Activated naive CD4-positive, alpha-beta T cell treated with anti-CD3 and anti-CD28 coated beads, Interleukin-2, amount 10 ng/mL, durations not matched to agents 7 days and 5 days (primary cell): Measurements from ENCODE around the gene OR51I1.

ENCODE experiments used
- CTCF ChIA-PET: fragments of 350-600 bp; sonication (Branson Sonifier 250); formaldehyde crosslinking; loops from one replicate; lab custom pipeline; 2021; ENCODE audit warnings: antibody characterized with exemption; lab: Charles Lee
- DNase-seq: peaks from one replicate; pipeline ENCODE4 v3.0.0-alpha.2; 2020
- H3K27ac Mint-ChIP-seq: one replicate; pipeline ENCODE4 v1.8.0; 2021; ENCODE audit warnings: mild to moderate bottlenecking, moderate library complexity, mixed read lengths
- H3K27me3 Mint-ChIP-seq: one replicate; pipeline ENCODE4 v1.8.0; 2021; ENCODE audit warnings: mild to moderate bottlenecking, mixed read lengths
- H3K36me3 Mint-ChIP-seq: one replicate; pipeline ENCODE4 v1.8.0; 2021; ENCODE audit warnings: mixed read lengths
- H3K4me1 Mint-ChIP-seq: one replicate; pipeline ENCODE4 v1.8.0; 2021; ENCODE audit warnings: mixed read lengths
- H3K4me3 Mint-ChIP-seq: one replicate; pipeline ENCODE4 v1.8.0; 2021; ENCODE audit warnings: mild to moderate bottlenecking, moderate library complexity, mixed read lengths
- H3K9me3 Mint-ChIP-seq: one replicate; pipeline ENCODE4 v1.8.0; 2021; ENCODE audit warnings: mixed read lengths

OR51I1 gene, protein sequence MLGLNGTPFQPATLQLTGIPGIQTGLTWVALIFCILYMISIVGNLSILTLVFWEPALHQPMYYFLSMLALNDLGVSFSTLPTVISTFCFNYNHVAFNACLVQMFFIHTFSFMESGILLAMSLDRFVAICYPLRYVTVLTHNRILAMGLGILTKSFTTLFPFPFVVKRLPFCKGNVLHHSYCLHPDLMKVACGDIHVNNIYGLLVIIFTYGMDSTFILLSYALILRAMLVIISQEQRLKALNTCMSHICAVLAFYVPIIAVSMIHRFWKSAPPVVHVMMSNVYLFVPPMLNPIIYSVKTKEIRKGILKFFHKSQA

GRCh38 chr11:5441414-5441813 is at the start of gene OR51I1:
Gene OR51I1, minus strand, starts transcription at chr11:5441514. Its CDS starts 0 bp downstream, at chr11:5441514.
- Mint-ChIP-seq H3K27ac (no peak within 1 kb of the TSS), H3K9me3 (no peaks in the 10 kb centered on the region), H3K4me1 (no peaks in the 10 kb centered on the region)

DNA sequence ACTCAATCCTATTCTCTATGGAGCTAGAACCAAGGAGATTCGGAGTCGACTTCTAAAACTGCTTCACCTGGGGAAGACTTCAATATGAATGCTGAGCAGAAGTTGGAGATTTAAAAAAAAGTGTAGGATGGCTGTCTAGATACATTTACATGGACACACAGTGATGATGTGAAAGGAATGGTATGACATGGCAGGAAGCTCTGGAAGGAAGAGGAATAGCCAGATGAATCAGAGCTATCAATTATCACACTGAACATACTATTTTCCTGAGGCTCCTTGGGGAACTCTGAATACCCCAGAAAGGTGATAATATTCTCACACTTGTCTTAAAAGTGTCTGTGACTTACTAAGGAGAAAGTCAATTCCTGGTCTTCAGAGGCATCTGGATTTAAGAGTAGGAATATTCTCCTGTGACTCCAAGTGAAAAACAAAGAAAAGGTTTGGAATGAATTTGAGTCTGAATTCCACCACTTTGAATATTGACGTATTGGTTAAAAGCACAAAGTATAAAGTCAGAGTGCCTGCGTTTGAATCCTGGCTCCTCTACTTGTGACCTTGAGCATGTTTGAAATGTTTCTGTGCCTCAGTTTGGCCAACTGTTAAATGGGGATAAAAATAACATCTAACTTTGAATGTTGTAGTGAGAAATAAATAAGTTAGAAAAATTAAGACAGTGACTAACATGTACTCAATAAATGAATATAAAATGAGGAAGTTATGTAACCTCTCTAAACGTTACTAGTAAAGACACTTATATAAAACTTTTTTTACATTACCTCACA is 48.5 kb upstream of the OR51I1 start:
- Mint-ChIP-seq H3K4me1 (no peaks in the 10 kb centered on the region), H3K9me3 (no peaks in the 10 kb centered on the region), H3K36me3 (no peaks in the 10 kb centered on the region), H3K27ac (no peak overlapping the region), H3K4me3 (no peak overlapping the region), H3K27me3 (peaks cover 9% of the 10 kb centered on the region)
- no peak for DNase-seq
- CTCF ChIA-PET, result no interaction called here

More at GRCh38 chr11:5441414-5441813, at the start of gene OR51I1:
- DNase-seq, result no peak
- Mint-ChIP-seq H3K36me3 (no peaks in the 10 kb centered on the region), H3K27me3 (peaks cover 6% of the 10 kb centered on the region), H3K4me3 (no peak within 1 kb of the TSS)
- CTCF ChIA-PET, result no interaction called here

DNA sequence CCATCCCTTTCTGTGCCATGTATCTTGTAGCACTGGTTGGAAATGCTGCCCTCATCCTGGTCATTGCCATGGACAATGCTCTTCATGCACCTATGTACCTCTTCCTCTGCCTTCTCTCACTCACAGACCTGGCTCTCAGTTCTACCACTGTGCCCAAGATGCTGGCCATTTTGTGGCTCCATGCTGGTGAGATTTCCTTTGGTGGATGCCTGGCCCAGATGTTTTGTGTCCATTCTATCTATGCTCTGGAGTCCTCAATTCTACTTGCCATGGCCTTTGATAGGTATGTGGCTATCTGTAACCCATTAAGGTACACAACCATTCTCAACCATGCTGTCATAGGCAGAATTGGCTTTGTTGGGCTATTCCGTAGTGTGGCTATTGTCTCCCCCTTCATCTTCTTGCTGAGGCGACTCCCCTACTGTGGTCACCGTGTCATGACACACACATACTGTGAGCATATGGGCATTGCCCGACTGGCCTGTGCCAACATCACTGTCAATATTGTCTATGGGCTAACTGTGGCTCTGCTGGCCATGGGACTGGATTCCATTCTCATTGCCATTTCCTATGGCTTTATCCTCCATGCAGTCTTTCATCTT is 47.6 kb upstream of the OR51I1 start:
- H3K9me3 Mint-ChIP-seq, result no peaks in the 10 kb centered on the region
- no peaks in the 10 kb centered on the region for H3K4me1 Mint-ChIP-seq
- CTCF ChIA-PET, result no interaction called here
- peaks cover 9% of the 10 kb centered on the region for H3K27me3 Mint-ChIP-seq
- no peaks in the 10 kb centered on the region for H3K36me3 Mint-ChIP-seq
- no peak for DNase-seq
- no peak overlapping the region for H3K4me3 Mint-ChIP-seq
- H3K27ac Mint-ChIP-seq, result no peak overlapping the region

DNA sequence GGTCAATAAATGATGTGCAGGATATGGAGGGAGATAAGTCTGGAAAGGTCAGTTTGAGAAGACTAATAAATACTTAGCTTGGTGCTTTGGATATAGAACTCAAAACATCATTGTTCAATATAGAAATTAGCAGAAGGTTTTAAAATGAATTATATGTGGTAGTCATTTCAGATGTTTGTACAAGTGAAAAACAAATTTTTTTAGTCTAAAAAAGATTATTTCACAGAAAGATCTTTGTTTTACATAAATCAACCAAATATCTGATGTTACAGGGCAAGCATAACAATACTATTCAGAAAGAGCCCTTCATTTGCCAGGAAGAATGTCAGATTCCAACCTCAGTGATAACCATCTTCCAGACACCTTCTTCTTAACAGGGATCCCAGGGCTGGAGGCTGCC is 47.1 kb upstream of the OR51I1 start, which contains the start of gene OR52D1:
Gene OR52D1 (plus strand): TSS at position 301 of the 400 bp plus-strand sequence. CDS start 22 bp downstream, at position 323.
- peaks cover 9% of the 10 kb centered on the region for H3K27me3 Mint-ChIP-seq
- no peak within 1 kb of the TSS for H3K4me3 Mint-ChIP-seq
- no peaks in the 10 kb centered on the region for H3K36me3 Mint-ChIP-seq
- no peaks in the 10 kb centered on the region for H3K9me3 Mint-ChIP-seq
- no peak within 1 kb of the TSS for H3K27ac Mint-ChIP-seq
- DNase-seq, result no peak
- CTCF ChIA-PET, result no interaction called here
- no peaks in the 10 kb centered on the region for H3K4me1 Mint-ChIP-seq

DNA sequence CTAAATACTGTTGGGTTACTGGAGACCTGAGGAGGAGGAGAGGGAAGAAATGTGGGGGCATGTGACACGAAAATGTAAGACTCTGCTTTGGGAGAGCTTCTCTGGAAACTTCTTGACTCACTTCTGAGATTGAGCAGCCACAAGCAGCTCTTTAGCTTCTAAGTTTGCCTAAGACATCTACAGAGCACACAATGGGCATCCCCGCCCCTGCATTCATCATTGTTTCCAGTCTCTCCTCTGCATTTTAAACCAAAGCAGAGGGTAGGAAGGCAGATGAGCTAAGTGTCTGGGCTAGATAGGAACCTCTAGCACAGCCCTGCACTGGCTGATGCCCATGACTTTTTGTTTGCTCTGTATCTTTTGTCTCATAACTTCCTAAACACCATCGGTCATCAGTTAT is 45.1 kb upstream of the OR51I1 start:
- H3K27me3 Mint-ChIP-seq, result peaks cover 9% of the 10 kb centered on the region
- H3K4me1 Mint-ChIP-seq, result no peaks in the 10 kb centered on the region
- no peaks in the 10 kb centered on the region for H3K9me3 Mint-ChIP-seq
- no peak for DNase-seq
- CTCF ChIA-PET, result interaction anchor here (0.9 kb wide), 1 partner anchor 10 kb away, joined by 3 read pairs; no protein-coding TSS in a partner anchor
- H3K4me3 Mint-ChIP-seq, result no peak overlapping the region
- no peak overlapping the region for H3K27ac Mint-ChIP-seq
- no peaks in the 10 kb centered on the region for H3K36me3 Mint-ChIP-seq

- CTCF ChIA-PET, result interaction anchor here (0.9 kb wide), 1 partner anchor 10 kb away, joined by 3 read pairs; no protein-coding TSS in a partner anchor
- no peaks in the 10 kb centered on the region for H3K9me3 Mint-ChIP-seq
- no peak overlapping the region for H3K27ac Mint-ChIP-seq
- no peaks in the 10 kb centered on the region for H3K36me3 Mint-ChIP-seq
- peaks cover 6% of the 10 kb centered on the region for H3K27me3 Mint-ChIP-seq
- no peak overlapping the region for H3K4me3 Mint-ChIP-seq
- no peak for DNase-seq
- H3K4me1 Mint-ChIP-seq, result no peaks in the 10 kb centered on the region
These were observed 44.7 kb upstream of the OR51I1 start for GRCh38 chr11:5486003-5486402.

DNA sequence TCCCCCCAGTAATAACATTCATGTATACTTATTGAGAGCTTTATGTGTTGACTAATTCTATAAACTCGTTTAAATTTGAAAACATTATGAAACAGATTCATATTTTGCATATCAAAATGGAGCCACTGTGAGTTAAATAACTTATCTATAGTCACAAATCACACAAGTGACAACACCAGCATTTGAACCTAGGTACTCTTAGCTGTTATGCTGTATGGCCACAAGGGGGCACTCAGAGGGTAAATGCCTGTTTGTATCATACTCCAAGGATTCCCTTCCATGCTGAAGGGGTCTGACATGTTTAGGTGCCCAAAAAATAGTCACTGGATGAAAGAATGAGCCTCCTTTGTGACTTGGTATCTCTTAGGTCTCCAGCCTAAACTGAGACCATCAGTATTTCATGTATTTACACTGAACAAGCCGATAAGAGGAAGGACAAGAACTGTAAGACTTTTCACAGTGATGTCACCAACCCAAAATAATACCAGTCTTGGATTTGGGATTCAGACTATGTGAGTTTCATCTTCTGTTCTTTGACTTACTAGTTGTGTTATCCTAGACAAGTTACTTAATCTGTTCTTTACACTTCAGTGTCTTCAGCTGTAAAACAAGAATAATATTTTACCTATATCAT is 35.0 kb upstream of the OR51I1 start:
- H3K27ac Mint-ChIP-seq, result no peak overlapping the region
- H3K36me3 Mint-ChIP-seq, result no peaks in the 10 kb centered on the region
- no peak overlapping the region for H3K4me3 Mint-ChIP-seq
- H3K4me1 Mint-ChIP-seq, result no peaks in the 10 kb centered on the region
- H3K27me3 Mint-ChIP-seq, result peaks cover 6% of the 10 kb centered on the region
- CTCF ChIA-PET, result interaction anchor here (0.7 to 3.4 kb wide), 7 partner anchors 10 to 415 kb away, joined by 3 to 20 read pairs (median 3); partner anchors contain the start of gene OR52N2
- peak; percentile 58 for DNase-seq
- no peaks in the 10 kb centered on the region for H3K9me3 Mint-ChIP-seq

DNA sequence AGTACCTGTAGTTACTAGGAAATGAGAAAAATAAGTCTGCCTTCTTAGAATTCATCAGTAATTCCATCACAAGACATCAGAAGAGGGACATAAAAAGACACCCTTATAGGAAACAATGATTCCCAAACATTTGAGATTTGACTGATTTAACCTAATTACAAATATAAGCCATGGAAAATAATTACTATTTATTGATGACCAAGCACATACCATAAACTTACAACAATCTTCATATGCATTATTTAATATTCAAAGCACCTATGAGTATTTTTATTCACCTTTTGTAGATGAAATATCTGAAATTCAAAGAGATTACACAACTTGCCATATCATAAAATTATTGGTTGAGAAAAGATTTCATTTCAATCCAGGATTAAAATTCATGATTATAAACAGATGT is 32.6 kb upstream of the OR51I1 start:
- Mint-ChIP-seq H3K27me3 (peaks cover 6% of the 10 kb centered on the region), H3K9me3 (no peaks in the 10 kb centered on the region), H3K27ac (no peak overlapping the region), H3K4me1 (no peaks in the 10 kb centered on the region), H3K4me3 (no peak overlapping the region), H3K36me3 (no peaks in the 10 kb centered on the region)
- CTCF ChIA-PET, result interaction anchor here (1.3 kb wide), 1 partner anchor 335 kb away, joined by 3 read pairs; no protein-coding TSS in a partner anchor
- no peak for DNase-seq

DNA sequence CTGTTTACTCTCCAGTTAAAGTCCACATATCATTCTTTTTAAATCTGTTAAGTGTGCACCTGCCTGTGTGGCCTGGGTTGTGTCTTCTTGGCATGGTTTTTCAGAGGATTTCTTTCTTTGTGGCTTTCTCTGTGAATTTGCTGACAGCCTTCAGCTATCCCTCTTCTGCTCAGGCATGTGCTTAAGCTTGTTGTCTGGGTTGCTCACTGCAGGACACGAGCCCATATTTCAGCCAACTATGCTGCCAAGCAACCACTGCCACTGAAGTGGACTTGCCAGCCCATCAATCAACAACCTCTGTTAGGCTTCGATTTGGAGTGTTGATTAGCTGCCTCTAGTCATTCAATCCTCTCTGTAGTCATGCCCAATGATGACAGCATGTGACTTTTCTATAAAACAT is 26.2 kb upstream of the OR51I1 start:
- DNase-seq, result no peak
- H3K36me3 Mint-ChIP-seq, result no peaks in the 10 kb centered on the region
- H3K27ac Mint-ChIP-seq, result no peak overlapping the region
- CTCF ChIA-PET, result no interaction called here
- no peaks in the 10 kb centered on the region for H3K9me3 Mint-ChIP-seq
- no peak overlapping the region for H3K4me3 Mint-ChIP-seq
- H3K27me3 Mint-ChIP-seq, result peaks cover 6% of the 10 kb centered on the region
- H3K4me1 Mint-ChIP-seq, result no peaks in the 10 kb centered on the region

DNA sequence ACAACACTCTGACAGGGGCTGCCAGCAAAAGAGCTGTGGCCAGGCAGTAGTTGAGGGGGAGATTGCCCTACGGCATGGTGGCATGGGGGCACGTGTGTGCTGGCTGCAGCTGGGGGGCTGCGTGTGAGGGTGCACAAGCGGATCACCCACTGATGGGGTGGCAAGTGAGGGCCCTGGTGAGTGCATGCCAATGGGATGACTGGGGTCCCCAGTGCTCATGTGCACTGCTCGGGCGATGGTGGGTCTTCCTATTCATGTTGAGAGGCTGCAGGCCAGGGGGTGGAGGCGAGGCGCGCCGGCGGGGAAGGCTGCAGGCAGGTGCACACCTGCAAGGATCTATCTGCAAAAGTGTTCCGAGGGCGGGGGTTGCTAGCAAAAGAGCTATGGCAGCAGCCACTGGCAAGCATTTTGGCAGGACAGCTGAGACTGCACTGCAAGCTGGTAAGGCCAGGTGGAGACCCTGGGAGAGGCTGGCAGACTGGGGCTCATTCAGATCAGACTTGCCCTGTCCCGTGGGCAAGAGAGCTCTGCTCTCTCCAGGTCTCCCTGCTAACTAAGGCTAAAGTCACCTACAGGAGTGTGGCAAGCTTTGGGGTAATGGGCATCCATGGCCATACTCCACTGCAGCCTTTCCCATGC is 19.8 kb upstream of the OR51I1 start:
- peaks cover 5% of the 10 kb centered on the region for H3K4me1 Mint-ChIP-seq
- DNase-seq, result no peak
- no peaks in the 10 kb centered on the region for H3K27me3 Mint-ChIP-seq
- H3K4me3 Mint-ChIP-seq, result no peak overlapping the region
- no peaks in the 10 kb centered on the region for H3K36me3 Mint-ChIP-seq
- CTCF ChIA-PET, result no interaction called here
- no peaks in the 10 kb centered on the region for H3K9me3 Mint-ChIP-seq
- H3K27ac Mint-ChIP-seq, result no peak overlapping the region

GRCh38 chr11:5449432-5449831 is 8.1 kb upstream of the OR51I1 start:
- no peaks in the 10 kb centered on the region for H3K4me1 Mint-ChIP-seq
- DNase-seq, result no peak
- no peaks in the 10 kb centered on the region for H3K9me3 Mint-ChIP-seq
- no peak overlapping the region for H3K4me3 Mint-ChIP-seq
- no peaks in the 10 kb centered on the region for H3K27me3 Mint-ChIP-seq
- H3K27ac Mint-ChIP-seq, result no peak overlapping the region
- CTCF ChIA-PET, result no interaction called here
- H3K36me3 Mint-ChIP-seq, result no peaks in the 10 kb centered on the region

DNA sequence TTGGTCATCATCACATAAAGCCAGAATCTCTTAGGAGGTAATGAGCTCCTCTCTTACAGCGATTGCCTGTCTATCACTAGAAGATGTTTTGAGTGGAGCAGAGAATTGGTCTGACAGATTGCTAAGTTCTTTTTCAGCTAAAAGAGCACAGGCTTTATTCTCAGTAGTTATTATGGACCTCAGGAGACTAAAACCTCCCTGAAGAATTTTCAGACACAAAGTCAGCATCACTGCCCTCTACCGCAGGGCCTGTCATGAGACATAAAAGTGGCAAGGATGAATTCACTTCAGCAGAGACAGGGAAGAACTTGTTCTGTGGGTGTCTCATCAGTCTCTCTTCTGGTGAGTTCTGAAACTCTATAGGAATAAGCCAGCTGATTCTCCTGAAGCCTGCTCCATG is 7.7 kb upstream of the OR51I1 start, which contains the start of gene OR51I2:
Gene OR51I2 (plus strand): TSS at position 301 of the 400 bp plus-strand sequence. CDS start 4,166 bp downstream, outside the sequence.
- H3K36me3 Mint-ChIP-seq, result no peaks in the 10 kb centered on the region
- H3K9me3 Mint-ChIP-seq, result no peaks in the 10 kb centered on the region
- H3K27me3 Mint-ChIP-seq, result no peaks in the 10 kb centered on the region
- CTCF ChIA-PET, result no interaction called here
- no peak within 1 kb of the TSS for H3K27ac Mint-ChIP-seq
- no peak within 1 kb of the TSS for H3K4me3 Mint-ChIP-seq
- no peak for DNase-seq
- no peaks in the 10 kb centered on the region for H3K4me1 Mint-ChIP-seq

- no peak for DNase-seq
- Mint-ChIP-seq H3K4me3 (no peak overlapping the region), H3K36me3 (no peaks in the 10 kb centered on the region), H3K4me1 (no peaks in the 10 kb centered on the region), H3K9me3 (no peaks in the 10 kb centered on the region), H3K27me3 (no peaks in the 10 kb centered on the region), H3K27ac (no peak overlapping the region)
- CTCF ChIA-PET, result no interaction called here
These were observed 2.6 kb upstream of the OR51I1 start for GRCh38 chr11:5443835-5444393.
